ENCODE measurements around the gene SYMPK.

- TF ChIP-seq CTCF (IDR thresholded peaks at IDR 0.05): no peak
- no peak for TF ChIP-seq EP300 (IDR thresholded peaks at IDR 0.05)
Observed at GRCh38 chr19:45801603-45802175, 61.3 kb downstream of the SYMPK start.
